ENCODE measurements around the gene TMEM161A.
"Not testable (repeated sequence)": the region's sequence is repeated elsewhere in the genome, so short reads cannot be mapped to it uniquely, and the experiment has no call there.

Gene TMEM161A

DNA sequence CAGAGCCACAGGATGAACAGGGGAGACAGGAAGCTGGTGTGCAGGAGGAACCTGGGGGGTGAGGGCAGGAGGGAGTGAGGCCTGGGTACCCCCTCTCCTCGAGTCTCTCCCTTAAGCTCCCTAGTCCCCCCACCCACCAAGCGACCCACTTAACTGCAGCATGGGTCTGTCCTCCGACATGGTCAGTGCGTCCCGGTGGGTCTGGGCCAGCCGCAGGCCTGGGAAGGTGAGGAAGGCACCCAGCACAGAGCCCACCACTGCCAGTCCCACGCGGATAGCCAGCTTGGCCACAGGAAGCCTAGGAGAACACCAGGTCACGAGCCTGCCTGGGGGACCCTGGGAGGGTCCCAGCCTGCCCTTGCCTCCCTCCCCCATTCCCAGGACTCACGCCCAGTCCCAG lies 16.9 kb downstream of the TMEM161A start:
- no peak for DNase-seq (ENCODE audit: low read depth)

DNA sequence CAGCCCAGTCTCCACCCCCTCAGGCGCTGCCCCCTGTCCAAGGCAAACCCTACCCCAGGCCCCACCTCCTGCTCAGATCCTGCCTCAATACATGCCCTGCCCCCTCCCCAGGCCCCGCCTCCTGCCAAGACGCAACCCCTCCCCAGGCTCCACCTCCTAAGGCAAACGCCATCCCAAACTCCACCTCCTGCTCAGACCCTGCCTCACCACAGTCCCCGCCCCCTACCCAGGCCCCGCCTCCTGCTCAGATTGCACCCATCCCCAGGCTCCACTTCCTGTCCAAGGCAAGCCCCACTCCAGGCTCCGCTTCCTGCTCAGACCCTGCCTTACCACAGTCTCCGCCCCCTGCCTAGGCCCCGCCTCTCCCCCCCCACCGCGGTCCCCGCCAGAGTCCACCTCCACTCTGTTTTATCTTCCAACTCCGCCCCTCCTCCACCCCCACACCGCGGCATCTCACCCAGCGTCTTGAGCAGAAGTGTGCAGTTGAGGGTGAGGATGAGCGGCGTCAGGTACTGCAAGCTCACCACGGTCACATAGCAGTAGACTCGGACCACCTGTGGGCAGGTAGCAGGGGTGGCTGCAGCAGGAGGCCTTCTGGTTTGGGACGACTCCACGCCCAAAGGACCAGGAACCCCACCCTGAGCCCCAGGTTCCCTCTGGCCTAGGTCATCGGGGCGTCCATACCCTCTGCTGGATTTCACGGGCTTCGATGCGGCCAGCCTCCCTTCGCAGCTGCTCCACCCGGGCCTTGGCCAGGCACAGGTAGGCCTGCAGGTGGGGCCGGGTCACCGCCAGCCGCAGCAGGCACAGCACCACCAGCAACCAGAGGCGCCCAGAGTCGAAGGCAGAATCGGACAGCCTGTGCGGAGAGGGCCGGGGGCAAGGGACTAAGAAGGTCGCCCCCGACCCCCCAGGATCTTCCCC lies 17.7 kb downstream of the TMEM161A start:
- no peak for DNase-seq (ENCODE audit: low read depth)

DNA sequence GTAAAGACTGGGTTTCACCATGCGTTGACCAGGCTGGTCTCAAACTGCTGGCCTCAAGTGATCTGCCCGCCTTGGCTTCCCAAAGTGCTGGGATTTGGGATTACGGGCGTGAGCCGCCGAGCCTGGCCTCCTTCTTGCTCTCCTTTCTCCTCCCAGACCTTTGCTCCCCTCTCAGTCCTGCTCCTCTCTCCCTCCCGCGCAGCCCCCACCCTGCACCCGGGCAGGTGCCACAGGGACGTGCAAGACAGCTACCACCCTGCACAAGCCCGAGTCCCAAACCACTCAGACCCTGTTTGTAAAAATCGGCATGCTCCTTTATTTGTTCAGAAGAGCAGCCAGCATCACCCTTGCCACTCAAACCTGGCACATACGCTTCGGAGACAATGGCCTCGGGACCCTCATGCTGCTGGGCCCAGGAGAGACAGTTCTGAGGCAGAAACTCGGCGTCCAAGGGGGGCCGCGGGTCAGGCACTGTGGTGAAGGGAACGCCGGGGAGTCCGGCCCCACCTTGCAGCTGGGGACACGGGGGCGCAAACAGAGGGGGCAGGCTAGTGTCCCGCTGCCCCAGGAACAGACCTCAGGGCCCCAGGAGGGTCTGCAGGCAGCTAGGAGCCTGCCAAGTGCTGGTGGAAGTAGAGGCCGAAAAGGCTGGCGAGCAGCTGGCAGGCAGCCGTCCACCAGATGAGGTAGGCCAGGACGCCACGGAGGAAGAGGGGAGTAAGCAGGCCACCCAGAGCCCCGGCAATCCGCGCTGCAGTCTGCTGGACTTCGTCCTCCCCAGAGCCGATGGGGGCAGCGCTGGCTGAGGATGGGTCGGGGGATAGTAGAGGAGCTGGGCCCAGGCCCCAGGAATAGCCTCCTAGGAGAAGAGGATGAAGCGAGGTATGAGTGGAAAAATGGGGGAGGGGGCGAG lies 18.7 kb downstream of the TMEM161A start:
- DNase-seq (ENCODE audit: low read depth): no peak

DNA sequence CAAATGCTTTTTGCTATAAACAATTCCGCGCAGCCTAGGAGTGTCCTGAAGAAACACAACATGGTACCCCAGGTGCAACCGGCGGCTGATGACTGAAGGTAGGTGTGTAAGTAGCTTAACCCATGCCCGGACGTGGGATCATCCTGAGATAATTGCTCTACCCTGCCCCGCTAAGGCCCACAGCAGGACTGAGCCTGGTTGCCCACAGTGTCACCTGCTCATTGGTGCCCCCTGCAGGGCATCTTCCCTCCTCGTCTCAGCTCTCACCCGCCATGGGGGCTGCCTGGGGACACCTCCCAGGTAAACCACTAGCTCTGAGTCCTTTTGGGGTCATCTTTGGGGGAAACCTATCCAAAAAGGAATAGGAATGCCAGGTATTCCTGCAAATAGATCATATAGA lies 22.3 kb downstream of the TMEM161A start:
- no peak for DNase-seq (ENCODE audit: low read depth)

DNA sequence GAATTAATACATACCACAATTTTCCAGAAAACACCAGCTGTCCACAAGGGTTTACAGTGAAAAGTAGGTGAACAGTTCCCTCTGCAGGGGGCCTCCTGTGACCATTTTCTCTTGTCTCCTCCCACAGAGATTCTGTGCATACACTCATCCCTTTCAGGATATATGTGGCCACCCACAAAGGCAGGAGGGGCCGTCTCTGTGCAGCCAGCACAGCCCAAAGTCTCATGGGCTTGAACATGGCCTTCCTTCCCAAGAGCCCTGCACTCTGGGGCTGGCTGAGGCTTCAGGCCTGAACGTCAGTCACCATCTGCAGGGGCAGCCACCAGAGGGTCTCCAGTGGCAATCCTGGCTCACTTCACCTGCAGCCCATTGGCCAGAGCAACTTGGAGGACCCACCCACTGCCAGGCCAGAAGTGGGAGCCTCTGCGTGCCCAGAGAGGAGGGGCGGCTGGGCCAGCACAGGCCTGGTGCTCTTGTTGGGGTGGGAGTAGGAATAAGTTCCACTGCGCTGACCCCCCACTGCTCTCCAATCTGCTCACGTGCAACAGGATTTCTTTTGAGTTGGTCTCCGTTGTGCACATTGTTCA lies 25.1 kb downstream of the TMEM161A start:
- DNase-seq (ENCODE audit: low read depth): no peak

DNA sequence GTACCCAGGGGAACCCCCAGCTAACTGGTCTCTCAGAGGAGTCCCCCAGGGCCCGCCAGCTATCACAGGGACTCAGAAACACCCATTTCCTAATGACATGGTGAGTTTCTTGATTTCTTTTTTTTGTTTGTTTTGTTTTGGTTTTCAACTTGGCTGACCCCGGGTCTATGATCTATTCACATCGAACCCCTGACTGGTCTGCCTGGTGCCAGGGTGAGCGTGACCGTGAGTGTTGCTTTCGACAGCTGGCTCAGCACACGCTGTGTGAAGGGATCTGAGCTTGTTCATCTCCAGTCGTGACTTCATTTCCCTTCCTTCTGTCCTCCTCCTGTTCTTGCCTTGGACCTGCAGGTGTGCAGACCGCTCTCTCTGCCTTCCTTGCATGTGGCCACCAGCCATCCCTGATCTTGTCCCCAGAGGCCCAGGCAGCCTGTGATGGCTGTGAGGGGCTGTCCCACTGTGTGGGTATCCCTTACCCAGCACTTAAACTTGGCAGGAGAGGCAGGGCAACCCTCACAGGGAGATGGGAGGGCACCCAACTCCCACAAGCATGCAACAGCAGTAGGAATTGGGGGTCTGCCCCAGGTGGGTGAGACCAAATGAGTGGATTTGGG lies 26.2 kb downstream of the TMEM161A start:
- no peak for DNase-seq (ENCODE audit: low read depth)

DNA sequence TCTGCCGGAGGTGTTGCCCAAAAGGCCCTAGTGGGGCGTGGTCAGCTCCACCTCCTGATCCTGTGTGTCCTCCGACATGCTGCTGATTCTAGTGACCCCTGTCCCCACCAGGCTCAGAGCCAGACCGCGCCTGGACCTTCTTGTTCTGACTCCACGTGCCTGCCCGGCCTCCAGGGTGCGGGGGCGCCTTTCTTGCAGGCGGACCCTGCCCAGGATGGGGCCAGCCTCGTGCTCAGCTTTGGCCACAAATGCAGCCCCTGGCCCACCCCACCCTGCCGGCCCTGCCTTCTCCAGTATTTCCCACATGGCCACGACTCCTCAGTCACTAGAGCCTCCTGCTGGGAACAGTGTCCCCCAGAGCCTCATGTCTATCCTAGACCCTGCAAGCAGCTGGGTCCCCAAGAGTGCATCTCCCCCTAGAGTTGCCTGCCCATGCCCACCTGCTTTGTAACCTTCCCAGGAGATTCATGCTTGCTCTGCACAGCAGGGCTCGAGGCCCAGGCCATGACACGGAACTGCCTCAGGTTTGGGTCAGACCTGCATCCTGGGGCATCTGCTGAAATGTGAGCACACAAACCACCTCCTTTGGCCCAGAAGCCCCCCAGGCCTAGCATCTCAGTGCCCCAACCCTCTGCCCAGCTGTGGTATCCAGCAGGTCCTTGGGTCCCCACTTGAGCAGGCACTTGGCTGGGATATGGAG lies 27.0 kb downstream of the TMEM161A start:
- no peak for DNase-seq (ENCODE audit: low read depth)

DNA sequence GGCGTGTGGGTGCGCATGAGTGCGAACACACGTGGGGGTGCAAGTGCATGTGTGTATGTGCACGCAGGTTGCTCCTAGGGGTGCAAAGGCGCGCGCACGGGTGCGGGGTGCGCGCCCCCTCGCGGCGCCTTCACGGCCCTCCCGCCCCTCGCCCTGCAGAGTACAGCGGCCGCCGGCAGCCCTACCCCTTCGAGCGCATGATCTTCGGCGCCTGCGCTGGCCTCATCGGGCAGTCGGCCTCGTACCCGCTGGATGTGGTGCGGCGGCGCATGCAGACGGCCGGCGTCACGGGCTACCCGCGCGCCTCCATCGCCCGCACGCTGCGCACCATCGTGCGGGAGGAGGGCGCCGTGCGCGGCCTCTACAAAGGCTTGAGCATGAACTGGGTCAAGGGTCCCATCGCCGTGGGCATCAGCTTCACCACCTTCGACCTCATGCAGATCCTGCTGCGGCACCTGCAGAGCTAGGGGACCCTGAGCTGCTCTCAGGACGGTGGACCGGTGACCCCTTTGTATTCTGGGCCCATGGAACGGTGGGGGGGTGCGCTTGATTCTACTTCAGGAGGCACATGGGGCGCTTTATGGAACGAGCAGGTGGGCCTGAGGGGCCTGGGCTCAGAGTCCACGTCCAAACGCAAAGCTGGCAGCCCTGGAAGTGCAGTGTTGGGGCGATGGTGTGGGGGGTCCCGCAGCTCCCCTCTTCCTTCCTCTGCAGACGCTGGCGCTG lies 27.7 kb downstream of the TMEM161A start:
- no peak for DNase-seq (ENCODE audit: low read depth)

DNA sequence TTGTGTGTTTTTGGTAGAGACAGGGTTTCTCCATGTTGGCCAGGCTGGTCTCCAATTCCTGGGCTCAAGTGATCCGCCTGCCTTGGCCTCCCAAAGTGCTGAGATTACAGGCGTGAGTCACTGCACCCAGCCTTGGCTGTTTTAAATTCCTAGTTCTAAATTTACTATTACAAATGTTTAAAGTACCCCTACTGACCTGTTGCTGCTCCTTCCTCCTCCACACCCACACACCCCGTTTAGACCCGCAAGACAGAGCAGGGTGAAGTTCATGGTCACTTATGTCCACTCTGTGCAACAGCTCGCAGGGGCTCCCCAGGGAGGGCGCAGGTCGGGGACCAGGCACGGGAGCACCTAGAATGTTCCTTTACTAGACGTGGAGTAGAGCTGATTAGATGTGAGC lies 28.7 kb downstream of the TMEM161A start:
- DNase-seq (ENCODE audit: low read depth): no peak

DNA sequence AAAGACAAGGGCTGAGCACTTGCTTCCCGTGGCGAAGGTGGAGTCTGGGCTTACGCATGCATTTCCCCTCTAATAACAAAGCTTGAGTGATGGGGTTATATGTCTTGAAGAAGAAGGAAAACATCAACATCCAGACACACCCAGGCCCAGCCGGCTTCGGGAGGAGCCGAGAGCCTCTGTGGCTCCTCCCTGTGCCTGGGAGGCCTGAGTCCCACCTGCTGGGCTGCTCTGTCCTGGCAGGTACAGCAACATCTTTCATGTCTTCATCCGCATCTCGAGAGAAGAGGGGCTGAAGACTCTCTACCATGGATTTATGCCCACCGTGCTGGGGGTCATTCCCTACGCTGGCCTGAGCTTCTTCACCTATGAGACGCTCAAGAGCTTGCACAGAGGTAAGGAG lies 30.6 kb downstream of the TMEM161A start:
- no peak for DNase-seq (ENCODE audit: low read depth)

DNA sequence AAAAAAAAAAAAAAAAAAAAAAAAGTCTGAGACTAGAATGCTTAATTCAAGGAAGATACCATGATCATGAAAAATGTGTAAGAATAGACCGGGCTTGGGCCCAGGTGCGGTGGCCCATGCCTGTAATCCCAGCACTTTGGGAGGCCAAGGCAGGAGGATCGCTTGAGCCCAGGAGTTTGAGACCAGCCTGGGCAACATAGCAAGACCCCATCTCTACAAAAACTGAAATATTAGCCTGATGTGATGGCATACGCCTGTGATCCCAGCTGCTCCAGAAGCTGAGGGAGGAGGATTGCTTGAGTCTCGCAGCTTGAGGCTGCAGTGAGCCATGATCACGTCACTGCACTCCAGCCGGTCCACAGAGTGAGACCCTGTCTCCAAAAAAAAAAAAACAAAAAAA lies 31.3 kb downstream of the TMEM161A start:
- DNase-seq (ENCODE audit: low read depth): not testable (repeated sequence)

DNA sequence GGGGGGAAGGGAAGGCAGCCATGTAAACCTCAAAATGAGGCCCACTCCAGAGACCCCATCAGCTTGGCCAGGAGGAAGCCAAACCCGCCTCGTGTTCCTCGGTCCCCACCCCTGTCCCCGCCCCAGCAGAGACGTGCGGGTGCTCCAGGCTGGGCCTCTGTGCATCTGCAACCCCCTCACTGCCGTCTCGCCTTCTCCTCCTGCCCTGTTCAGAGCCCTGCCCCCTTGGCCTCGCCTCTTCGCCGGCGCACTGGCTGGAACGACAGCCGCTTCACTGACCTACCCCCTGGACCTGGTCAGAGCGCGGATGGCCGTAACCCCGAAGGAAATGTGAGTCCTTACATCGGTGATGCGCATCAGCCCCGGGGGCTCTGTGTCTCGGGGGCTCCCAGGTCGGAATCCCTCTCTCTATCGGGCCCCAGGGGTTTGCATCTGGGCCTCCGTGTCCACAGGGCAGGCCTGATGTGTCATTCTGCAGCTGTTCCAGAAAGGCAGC lies 32.2 kb downstream of the TMEM161A start:
- no peak for DNase-seq (ENCODE audit: low read depth)

DNA sequence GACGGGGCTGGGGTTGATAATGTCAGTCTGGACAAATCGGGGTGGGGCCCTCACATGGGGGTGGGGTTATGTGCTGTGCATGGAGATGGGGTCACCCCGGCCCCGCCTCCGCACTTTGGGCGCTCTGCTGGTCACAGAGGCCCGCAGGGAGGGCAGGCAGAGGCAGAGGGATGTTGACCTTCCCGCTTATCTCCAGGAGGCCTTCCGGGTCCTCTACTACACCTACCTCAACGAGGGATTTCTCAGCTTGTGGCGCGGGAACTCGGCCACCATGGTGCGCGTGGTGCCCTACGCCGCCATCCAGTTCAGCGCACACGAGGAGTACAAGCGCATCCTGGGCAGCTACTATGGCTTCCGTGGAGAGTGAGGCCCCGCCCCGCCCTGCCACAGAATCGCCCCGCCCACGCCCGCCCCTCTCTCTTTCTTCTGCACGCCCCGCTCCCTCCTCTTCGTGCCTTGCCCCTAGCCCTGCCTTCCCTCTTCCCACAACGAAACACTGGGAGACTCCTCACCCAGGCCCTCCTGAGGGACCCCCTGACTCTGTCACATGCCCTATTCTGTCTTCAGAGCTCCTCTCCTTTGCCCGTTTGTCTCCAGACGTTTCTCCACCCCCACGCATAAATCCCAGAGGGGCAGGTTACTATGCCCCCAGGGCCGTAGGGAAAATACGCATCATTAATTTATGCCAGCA lies 32.8 kb downstream of the TMEM161A start:
- DNase-seq (ENCODE audit: low read depth): no peak

DNA sequence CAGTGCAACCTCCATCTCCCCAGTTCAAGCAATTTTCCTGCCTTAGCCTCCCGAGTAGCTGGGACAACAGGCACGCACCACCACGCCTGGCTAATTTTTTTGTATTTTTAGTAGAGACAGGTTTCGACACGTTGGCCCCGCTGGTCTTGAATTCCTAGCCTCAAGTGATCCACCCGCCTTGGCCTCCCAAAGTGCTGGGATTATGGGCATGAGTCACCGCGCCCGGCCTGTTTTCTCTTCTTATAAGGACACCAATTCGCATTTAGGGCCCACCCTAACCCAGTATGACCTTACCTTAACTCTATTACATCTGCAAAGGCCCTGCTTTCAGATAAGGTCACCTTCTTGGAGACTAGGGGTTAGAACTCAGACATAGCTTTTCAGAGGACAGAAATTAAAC lies 35.1 kb downstream of the TMEM161A start:
- no peak for DNase-seq (ENCODE audit: low read depth)

DNA sequence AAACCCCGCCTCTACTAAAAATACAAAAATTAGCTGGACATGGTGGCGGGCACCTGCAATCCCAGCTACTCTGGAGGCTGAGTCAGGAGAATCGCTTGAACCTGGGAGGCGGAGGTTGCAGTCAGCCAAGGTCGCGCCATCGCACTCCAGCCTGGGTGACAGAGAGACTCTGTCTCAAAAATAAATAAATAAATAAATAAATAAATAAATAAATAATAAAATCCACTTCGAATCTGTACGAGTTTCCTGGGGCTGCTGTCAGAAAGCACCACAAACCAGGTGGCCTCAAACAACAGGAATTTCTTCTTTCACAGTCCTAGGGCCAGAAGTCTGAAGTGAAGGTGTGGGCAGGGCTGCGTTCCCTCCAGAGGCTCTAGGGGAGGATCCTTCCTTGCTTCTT lies 35.7 kb downstream of the TMEM161A start:
- not testable (repeated sequence) for DNase-seq (ENCODE audit: low read depth)

DNA sequence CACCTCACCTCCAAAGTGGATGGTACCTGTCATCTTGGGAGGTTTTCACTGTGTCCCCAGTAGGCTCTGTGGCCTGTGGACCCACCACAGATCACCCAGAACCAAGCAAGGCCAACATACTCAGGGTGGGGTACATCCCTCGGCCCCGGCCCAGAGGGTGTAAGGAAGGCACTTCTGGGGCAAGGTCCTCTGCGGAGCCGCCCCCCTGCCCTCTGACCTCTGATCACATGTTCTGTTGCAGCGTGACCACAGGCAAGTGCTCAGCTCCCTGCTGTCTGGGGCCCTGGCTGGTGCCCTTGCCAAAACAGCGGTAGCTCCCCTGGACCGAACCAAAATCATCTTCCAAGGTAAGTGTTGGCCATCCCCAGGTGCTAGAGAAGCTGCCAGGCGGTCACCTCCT lies 36.7 kb downstream of the TMEM161A start:
- no peak for DNase-seq (ENCODE audit: low read depth)

DNA sequence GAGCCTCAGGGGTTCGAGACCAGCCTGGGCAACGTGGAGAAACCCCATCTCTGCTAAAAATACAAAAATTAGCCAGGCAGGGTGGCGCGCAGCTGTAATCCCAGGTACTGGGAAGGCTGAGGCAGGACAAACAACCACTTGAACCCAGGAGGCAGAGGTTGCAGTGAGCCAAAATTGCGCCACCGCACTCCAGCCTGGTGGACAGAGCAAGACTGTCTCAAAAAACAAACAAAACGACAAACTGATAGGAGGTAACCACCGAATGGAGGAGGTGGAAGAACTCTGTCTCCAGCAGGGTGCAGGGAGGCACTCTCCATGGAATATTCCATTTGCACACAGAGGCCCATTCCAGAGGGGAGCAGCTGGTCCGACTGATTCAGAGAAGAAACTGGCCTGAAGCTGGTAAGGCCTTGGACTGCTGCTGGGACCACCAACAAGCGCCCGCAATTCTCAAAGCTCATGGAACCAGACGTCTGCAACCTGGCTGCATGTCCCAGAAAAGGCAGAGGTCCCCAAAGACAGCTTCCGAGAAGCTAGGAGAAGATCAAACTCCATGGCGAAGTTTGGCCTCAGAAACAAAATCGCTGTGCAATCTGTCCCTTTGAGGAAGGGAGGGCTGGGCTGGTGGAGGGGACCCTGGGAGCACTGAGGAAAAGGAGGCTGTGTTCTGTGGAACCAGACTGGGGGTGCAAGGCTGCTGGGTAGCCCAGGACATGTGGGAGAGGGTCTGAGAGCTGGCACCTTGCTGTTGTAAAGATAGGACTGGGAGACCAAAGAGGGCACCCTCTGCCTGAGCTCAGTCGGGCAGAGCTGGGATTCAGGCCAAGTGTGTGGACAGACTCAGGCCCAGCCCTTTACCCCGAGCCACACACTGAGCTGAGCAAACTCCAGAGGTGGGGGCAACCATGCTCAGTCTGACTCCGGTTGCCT lies 39.3 kb downstream of the TMEM161A start:
- no peak for DNase-seq (ENCODE audit: low read depth)

DNA sequence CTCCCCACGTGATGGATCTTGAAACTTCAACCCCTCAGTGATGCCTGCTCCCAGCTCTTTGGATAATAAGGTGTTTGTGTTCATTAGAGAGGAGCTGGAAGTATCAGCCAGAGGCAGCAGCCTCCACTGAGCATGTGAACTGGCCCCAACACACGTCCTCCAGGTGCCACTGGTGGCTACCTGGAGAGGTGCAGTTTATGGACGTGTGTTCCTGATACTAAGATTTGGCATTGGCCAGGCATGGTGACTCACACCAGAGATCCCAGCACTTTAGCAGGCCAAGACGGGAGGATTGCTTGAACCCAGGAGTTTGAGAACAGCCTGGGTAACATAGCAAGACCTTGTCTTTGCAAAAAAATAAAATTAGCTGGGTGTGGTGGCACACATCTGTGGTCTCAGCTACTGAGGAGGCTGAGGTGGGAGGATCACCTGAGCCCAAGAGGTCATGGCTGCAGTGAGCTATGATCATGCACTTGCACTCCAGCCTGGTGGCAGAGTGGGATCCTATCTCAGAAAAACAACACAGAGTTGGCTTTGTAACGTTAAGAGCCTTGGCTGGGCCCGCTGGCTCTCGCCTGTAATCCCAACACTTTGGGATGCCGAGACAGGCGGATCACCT lies 40.1 kb downstream of the TMEM161A start:
- no peak for DNase-seq (ENCODE audit: low read depth)

Measured in stromal cell of bone marrow (primary cell).